HEK293 (cell line): Measurements from ENCODE around the gene TOX4.

Experiments
- CTCF ChIP-seq: fragments of 450-650 bp; formaldehyde crosslinking; IDR thresholded peaks from 2 replicates; pipeline ENCODE4 v1.5.1; 2016; ENCODE audit warnings: missing biosample characterization, missing genetic modification characterization
- KLF10 ChIP-seq: fragments of 450-650 bp; IDR thresholded peaks from 2 replicates; pipeline ENCODE4 v1.5.1; 2018; ENCODE audit warnings: missing biosample characterization, mild to moderate bottlenecking, missing genetic modification characterization
- MYNN ChIP-seq: fragments of 450-650 bp; formaldehyde crosslinking; IDR thresholded peaks from 2 replicates; pipeline ENCODE4 v1.5.1; 2016; ENCODE audit warnings: missing biosample characterization, missing genetic modification characterization, borderline replicate concordance
- PBX3 ChIP-seq: sonication (generic); formaldehyde crosslinking; IDR thresholded peaks from 2 replicates; pipeline ENCODE4 v1.8.1; 2022; ENCODE audit warnings: mild to moderate bottlenecking, moderate library complexity, missing genetic modification reagents
- YY1 ChIP-seq: fragments of 450-650 bp; formaldehyde crosslinking; IDR thresholded peaks from 2 replicates; pipeline ENCODE4 v1.5.1; 2018; ENCODE audit warnings: missing biosample characterization, missing genetic modification characterization
- ZNF19 ChIP-seq: fragments of 450-650 bp; formaldehyde crosslinking; IDR thresholded peaks from 2 replicates; pipeline ENCODE4; 2016; ENCODE audit warnings: missing biosample characterization, missing genetic modification characterization, low read depth
- ZNF24 ChIP-seq: fragments of 450-650 bp; formaldehyde crosslinking; IDR thresholded peaks from 2 replicates; pipeline ENCODE4 v1.5.1; 2016; ENCODE audit warnings: missing biosample characterization, missing genetic modification characterization

DNA sequence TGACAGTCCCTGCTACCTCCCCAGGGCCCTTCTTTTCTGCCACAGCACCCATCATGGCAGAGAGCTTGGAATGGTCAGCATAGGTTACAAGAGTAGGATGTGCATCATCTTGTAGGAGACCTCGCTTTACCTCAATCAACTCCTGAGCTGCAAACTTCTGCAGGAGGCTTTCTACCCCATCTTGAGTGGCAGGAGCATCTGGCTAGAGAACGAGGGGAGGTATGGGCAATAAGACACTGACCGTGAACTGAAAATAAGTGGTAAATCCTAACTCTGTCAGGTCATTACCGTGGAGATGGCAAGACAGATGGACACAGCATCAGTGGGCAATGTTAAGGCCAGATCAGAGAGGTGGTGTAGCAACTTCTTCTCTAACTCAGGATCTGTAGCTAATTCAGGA lies 26.4 kb downstream of the TOX4 start:
- no peak for TF ChIP-seq CTCF (tag by site-specific recombination)
- no peak for TF ChIP-seq KLF10
- TF ChIP-seq MYNN (tag by site-specific recombination), result no peak
- no peak for TF ChIP-seq YY1 (tag by site-specific recombination)
- no peak for TF ChIP-seq PBX3 (CRISPR knock-in tag)
- TF ChIP-seq ZNF24 (tag by site-specific recombination), result no peak
- no peak for TF ChIP-seq ZNF19 (tag by site-specific recombination)
